ENCODE measurements around the gene KIF3A. TPM values are rescaled to one million over a fixed set of nuclear protein-coding genes. Genes with fewer than 3 reads are reported as not detected.

The KIF3A gene
- total and polyA plus RNA-seq, 2 of the 8 experiments (the other 6 are each of a cell fraction or from before 2014, with no cell fraction given), result 3.1 to 13.1 TPM

DNA sequence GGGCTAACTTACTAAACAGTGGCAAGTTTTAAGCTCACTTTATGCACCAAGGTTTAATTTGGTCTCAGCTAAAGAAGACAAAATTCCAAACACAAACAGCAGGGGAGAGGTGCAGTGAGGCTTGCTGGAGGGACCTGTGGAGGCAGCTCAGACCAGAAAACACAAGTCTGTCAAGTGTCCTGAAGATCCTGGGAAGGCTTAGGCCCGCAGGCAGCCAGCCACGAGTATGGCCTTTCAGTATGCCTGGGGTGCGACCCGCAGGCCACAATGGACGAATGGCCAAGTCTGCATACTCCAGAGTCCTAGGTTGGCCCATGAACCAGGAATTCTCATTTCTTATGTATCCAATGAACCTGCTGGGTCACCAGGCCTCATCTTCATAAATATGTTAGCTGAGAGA is 19.2 kb upstream of the KIF3A start:
- no peak overlapping the region for H2BK5ac ChIP-seq (ENCODE audit: low read depth, low read length)
- H3K4me2 ChIP-seq (ENCODE audit: insufficient read depth in 1 of 2, low read depth in 2 of 2, low read length in 2 of 2), result no peak overlapping the region
- H3K23me2 ChIP-seq (ENCODE audit: low read depth, low read length), result no peaks in the 10 kb centered on the region
- no peaks in the 10 kb centered on the region for H3K27me3 ChIP-seq (replicated peaks in 1 of 4; ENCODE audit: control insufficient read depth in 3 of 4, extremely low read depth in 1 of 4, insufficient read depth in 3 of 4, low read length in 3 of 4)
- whole genome bisulfite sequencing, 2 experiments (ENCODE audit: extremely low coverage in 1 of 2, insufficient coverage in 1 of 2, insufficient read length in 1 of 2, insufficient replicate concordance in 2 of 2, low coverage in 1 of 2, low lambda C conversion rate in 2 of 2, missing lambda C conversion rate in 1 of 2), result 90% methylated on average over 5 of the region's 5 CpGs; no CpG with 5 or more reads in 1 of the 2 experiments
- no peak overlapping the region for H4K8ac ChIP-seq (ENCODE audit: extremely low read depth, insufficient read depth, low read length)
- ChIA-PET POLR2A (ENCODE audit: partially characterized antibody) (interaction anchor here (0.6 to 2.2 kb wide), 3 partner anchors 9 to 133 kb away, joined by 3 to 6 read pairs (median 3); partner anchors contain the start of genes CCNI2 and SEPTIN8), CTCF (ENCODE audit: partially characterized antibody) (interaction anchor here (0.7 to 18.2 kb wide), 9 partner anchors 9 to 250 kb away, joined by 3 to 322 read pairs (median 6); partner anchors contain the start of genes CCNI2 and SHROOM1)
- H4K20me1 ChIP-seq (replicated peaks in 1 of 2; ENCODE audit: control insufficient read depth in 1 of 2, insufficient read depth in 2 of 2, low read length in 2 of 2), result peaks cover 1 to 2% of the 10 kb centered on the region in 2 experiments
- H3K18ac ChIP-seq (ENCODE audit: extremely low read depth, low read length), result no peak overlapping the region
- H3K79me2 ChIP-seq (ENCODE audit: control insufficient read depth in 1 of 2, insufficient read depth in 2 of 2, low read length in 2 of 2), result no peaks in the 10 kb centered on the region
- H3K23ac ChIP-seq (ENCODE audit: insufficient read length), result no peak overlapping the region
- H3K27ac ChIP-seq (ENCODE audit: low read depth, low read length), result no peak overlapping the region
- H3K4ac ChIP-seq (replicated peaks; ENCODE audit: insufficient read length, low read depth, low read length), result no peak overlapping the region
- no peak overlapping the region; a peak in 1 of 7 replicates for H3K9ac ChIP-seq (replicated peaks in 1 of 4; ENCODE audit: extremely low read depth in 1 of 4, low read depth in 3 of 4, low read length in 3 of 4)
- no peak overlapping the region for H3K4me3 ChIP-seq (ENCODE audit: extremely low read depth in 1 of 4, insufficient read depth in 2 of 4, low read depth in 3 of 4, low read length in 4 of 4)
- FAIRE-seq (no peak), DNase-seq (ENCODE audit: low read depth in 1 of 2, low spot score in 2 of 2) (peak in 1 of 2 experiments; percentile 32)
- no peak overlapping the region for H2BK15ac ChIP-seq (ENCODE audit: low read length)
- H2AFZ ChIP-seq (ENCODE audit: low read length), result no peak overlapping the region
- TF ChIP-seq HDAC6 (IDR thresholded peaks at IDR 0.05; ENCODE audit: low read depth, low read length) (no peak), NANOG (IDR thresholded peaks at IDR 0.05; ENCODE audit: insufficient read depth, low read depth, low read length, poor library complexity, severe bottlenecking) (no peak), TAF1 (IDR thresholded peaks at IDR 0.05; ENCODE audit: low read depth, low read length) (no peak), POU5F1 (IDR thresholded peaks at IDR 0.05; ENCODE audit: low read depth, low read length) (no peak)
- H2BK120ac ChIP-seq (replicated peaks; ENCODE audit: low read depth, low read length), result no peak overlapping the region
- H2BK12ac ChIP-seq (ENCODE audit: low read depth, low read length), result no peak overlapping the region
- no peak overlapping the region for H4K91ac ChIP-seq (replicated peaks; ENCODE audit: insufficient read length, low read length)
- H4K5ac ChIP-seq (ENCODE audit: insufficient read length, low read depth, low read length), result no peak overlapping the region
- no peak overlapping the region for H3K14ac ChIP-seq (ENCODE audit: insufficient read length)
- no peak overlapping the region for H2BK20ac ChIP-seq (ENCODE audit: low read length)
- H3K79me1 ChIP-seq (ENCODE audit: low read depth, low read length), result no peaks in the 10 kb centered on the region
- no peaks in the 10 kb centered on the region for H3K9me3 ChIP-seq (ENCODE audit: insufficient read depth in 2 of 2, low read depth in 1 of 2, low read length in 1 of 2)
- H3K4me1 ChIP-seq (replicated peaks in 1 of 4; ENCODE audit: control insufficient read depth in 3 of 4, insufficient read depth in 4 of 4, low read length in 3 of 4), result peaks cover 0 to 6% (median 3%) of the 10 kb centered on the region in 4 experiments; a peak in 3 of 7 replicates
- no peak overlapping the region for H3K56ac ChIP-seq (replicated peaks; ENCODE audit: insufficient read length, low read depth, low read length)
- no peak overlapping the region for H2AK5ac ChIP-seq (ENCODE audit: low read depth, low read length)
- peaks cover 0 to 3% (median 0%) of the 10 kb centered on the region in 4 experiments; a peak in 3 of 8 replicates for H3K36me3 ChIP-seq (ENCODE audit: control insufficient read depth in 2 of 4, insufficient read depth in 4 of 4, low read length in 3 of 4)
